Measurements from ENCODE around the gene SLC2A1. TPM values are rescaled to one million over a fixed set of nuclear protein-coding genes. Genes with fewer than 3 reads are reported as not detected.

SLC2A1 gene
- total and polyA plus RNA-seq, 9 of the 15 experiments (the other 6 are each of a cell fraction or from before 2014, with no cell fraction given) = 12.6 to 153 (median 48.0) TPM

- TF ChIP-seq, protein P1, sequence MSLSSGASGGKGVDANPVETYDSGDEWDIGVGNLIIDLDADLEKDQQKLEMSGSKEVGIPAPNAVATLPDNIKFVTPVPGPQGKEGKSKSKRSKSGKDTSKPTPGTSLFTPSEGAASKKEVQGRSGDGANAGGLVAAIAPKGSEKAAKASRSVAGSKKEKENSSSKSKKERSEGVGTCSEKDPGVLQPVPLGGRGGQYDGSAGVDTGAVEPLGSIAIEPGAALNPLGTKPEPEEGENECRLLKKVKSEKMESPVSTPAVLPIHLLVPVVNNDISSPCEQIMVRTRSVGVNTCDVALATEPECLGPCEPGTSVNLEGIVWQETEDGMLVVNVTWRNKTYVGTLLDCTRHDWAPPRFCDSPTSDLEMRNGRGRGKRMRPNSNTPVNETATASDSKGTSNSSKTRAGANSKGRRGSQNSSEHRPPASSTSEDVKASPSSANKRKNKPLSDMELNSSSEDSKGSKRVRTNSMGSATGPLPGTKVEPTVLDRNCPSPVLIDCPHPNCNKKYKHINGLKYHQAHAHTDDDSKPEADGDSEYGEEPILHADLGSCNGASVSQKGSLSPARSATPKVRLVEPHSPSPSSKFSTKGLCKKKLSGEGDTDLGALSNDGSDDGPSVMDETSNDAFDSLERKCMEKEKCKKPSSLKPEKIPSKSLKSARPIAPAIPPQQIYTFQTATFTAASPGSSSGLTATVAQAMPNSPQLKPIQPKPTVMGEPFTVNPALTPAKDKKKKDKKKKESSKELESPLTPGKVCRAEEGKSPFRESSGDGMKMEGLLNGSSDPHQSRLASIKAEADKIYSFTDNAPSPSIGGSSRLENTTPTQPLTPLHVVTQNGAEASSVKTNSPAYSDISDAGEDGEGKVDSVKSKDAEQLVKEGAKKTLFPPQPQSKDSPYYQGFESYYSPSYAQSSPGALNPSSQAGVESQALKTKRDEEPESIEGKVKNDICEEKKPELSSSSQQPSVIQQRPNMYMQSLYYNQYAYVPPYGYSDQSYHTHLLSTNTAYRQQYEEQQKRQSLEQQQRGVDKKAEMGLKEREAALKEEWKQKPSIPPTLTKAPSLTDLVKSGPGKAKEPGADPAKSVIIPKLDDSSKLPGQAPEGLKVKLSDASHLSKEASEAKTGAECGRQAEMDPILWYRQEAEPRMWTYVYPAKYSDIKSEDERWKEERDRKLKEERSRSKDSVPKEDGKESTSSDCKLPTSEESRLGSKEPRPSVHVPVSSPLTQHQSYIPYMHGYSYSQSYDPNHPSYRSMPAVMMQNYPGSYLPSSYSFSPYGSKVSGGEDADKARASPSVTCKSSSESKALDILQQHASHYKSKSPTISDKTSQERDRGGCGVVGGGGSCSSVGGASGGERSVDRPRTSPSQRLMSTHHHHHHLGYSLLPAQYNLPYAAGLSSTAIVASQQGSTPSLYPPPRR (CRISPR knock-in tag; IDR thresholded peaks at IDR 0.05; ENCODE audit: borderline replicate concordance) = no peak
- TF ChIP-seq TEAD4 (IDR thresholded peaks at IDR 0.05; ENCODE audit: low read length) (peak; percentile 98), TEAD4 (CRISPR knock-in tag; IDR thresholded peaks at IDR 0.05; ENCODE audit: borderline replicate concordance) (no peak), PHF21A (IDR thresholded peaks at IDR 0.05; ENCODE audit: borderline replicate concordance, low read depth) (0 out of 2 replicates have a peak, but pooled peaks have one; percentile 30), CCNT2 (IDR thresholded peaks at IDR 0.05; ENCODE audit: borderline replicate concordance, extremely low read depth, insufficient read length, low read depth, low read length) (peak; percentile 98), TAL1 (IDR thresholded peaks at IDR 0.05) (peak; percentile 99), ZKSCAN3 (CRISPR knock-in tag; IDR thresholded peaks at IDR 0.05) (no peak), SMAD4 (CRISPR knock-in tag; conservative IDR thresholded peaks at IDR 0.05) (peak; percentile 80), ZBTB17 (CRISPR knock-in tag; IDR thresholded peaks at IDR 0.05) (0 out of 2 replicates have a peak, but pooled peaks have one; percentile 10), NR2C2 (CRISPR knock-in tag; IDR thresholded peaks at IDR 0.05) (no peak; the same call in 1 of the 2 replicates), NR2C2 (tag; IDR thresholded peaks at IDR 0.05) (peak; percentile 81; the same call in 1 of the 2 replicates)
- TF ChIP-seq, protein P2, sequence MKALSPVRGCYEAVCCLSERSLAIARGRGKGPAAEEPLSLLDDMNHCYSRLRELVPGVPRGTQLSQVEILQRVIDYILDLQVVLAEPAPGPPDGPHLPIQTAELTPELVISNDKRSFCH (CRISPR knock-in tag; IDR thresholded peaks at IDR 0.05) = no peak
- TF ChIP-seq, protein P2 (tag; IDR thresholded peaks at IDR 0.05) = peak; percentile 74
Measured at GRCh38 chr1:42962641-42963377, 4.1 kb upstream of the SLC2A1 start (continued).
